Naive thymus-derived CD8-positive, alpha-beta T cell (primary cell): Measurements from ENCODE around the gene ESPN. TPM values are rescaled to one million over a fixed set of nuclear protein-coding genes. Genes with fewer than 3 reads are reported as not detected.

ENCODE experiments used
- ATAC-seq, 2 donors: fragments of 150-1000 bp; cut with Tn5 transposase in 1 of 2; sonication (Bioruptor Pico), chemical (Tn5 transposase) in 1 of 2; 1 replicate in 1 of 2; 2 replicates in 1 of 2; pipeline ENCODE4 v1.10.0; 2021; ENCODE audit warnings: mild to moderate bottlenecking in 2 of 2, moderate library complexity in 2 of 2
- POLR2A ChIA-PET: fragments of 350-600 bp; sonication (Branson Sonifier 250); formaldehyde crosslinking; loops from one replicate; lab custom pipeline; 2021; ENCODE audit warnings: antibody characterized with exemption; lab: Charles Lee
- DNase-seq, 10 donors: peaks; one replicate each; pipeline versions ENCODE4 v3.0.0 to v3.0.0-alpha.2; 2020 to 2022
- H3K27ac Mint-ChIP-seq, 10 donors: one replicate each; pipeline ENCODE4 v1.8.0; 2020 to 2022; ENCODE audit warnings: mild to moderate bottlenecking in 10 of 10, mixed read lengths in 10 of 10, moderate library complexity in 4 of 10, inconsistent platforms in 1 of 10
- H3K27me3 Mint-ChIP-seq, 5 donors: one replicate each; pipeline ENCODE4 v1.8.0; 2021 to 2022; ENCODE audit warnings: mixed read lengths in 5 of 5
- H3K36me3 Mint-ChIP-seq, 3 donors: one replicate each; pipeline ENCODE4 v1.8.0; 2020 to 2022; ENCODE audit warnings: mixed read lengths in 3 of 3, mild to moderate bottlenecking in 2 of 3, inconsistent platforms in 1 of 3
- H3K4me1 Mint-ChIP-seq, 4 donors: one replicate each; pipeline ENCODE4 v1.8.0; 2021 to 2022; ENCODE audit warnings: mixed read lengths in 4 of 4
- H3K4me3 Mint-ChIP-seq, 10 donors: one replicate each; pipeline ENCODE4 v1.8.0; 2020 to 2022; ENCODE audit warnings: mild to moderate bottlenecking in 10 of 10, mixed read lengths in 10 of 10, moderate library complexity in 6 of 10, inconsistent platforms in 1 of 10
- H3K9me3 Mint-ChIP-seq, 9 donors: one replicate each; pipeline ENCODE4 v1.8.0; 2020 to 2022; ENCODE audit warnings: mixed read lengths in 9 of 9, mild to moderate bottlenecking in 3 of 9, inconsistent platforms in 1 of 9, moderate library complexity in 1 of 9
- polyA plus RNA-seq, 3 donors: library from polyadenylated mRNA; unstranded; fragments of 300-500 nt; fragmentation: Illumina TruSeq; gene quantifications; one replicate each; pipeline ENCODE4 v1.2.3, GENCODE V29; 2021
- total RNA-seq, 8 experiments: library from RNA in 2 of 8; stranded (reverse) in 2 of 8; gene quantifications; one replicate each; pipeline ENCODE4 v1.2.3 and lab custom pipeline; 2021 to 2026

ESPN gene
- total RNA-seq: 1 to 10 TPM; 2.3 to 2.4 TPM
- under 1 TPM; 0.12 to 0.81 (median 0.15) TPM for polyA plus RNA-seq
- total RNA-seq (lab: John Stamatoyannopoulos, UW): 0.19 to 2.1 (median 1.2) reads per million in 6 experiments

DNA sequence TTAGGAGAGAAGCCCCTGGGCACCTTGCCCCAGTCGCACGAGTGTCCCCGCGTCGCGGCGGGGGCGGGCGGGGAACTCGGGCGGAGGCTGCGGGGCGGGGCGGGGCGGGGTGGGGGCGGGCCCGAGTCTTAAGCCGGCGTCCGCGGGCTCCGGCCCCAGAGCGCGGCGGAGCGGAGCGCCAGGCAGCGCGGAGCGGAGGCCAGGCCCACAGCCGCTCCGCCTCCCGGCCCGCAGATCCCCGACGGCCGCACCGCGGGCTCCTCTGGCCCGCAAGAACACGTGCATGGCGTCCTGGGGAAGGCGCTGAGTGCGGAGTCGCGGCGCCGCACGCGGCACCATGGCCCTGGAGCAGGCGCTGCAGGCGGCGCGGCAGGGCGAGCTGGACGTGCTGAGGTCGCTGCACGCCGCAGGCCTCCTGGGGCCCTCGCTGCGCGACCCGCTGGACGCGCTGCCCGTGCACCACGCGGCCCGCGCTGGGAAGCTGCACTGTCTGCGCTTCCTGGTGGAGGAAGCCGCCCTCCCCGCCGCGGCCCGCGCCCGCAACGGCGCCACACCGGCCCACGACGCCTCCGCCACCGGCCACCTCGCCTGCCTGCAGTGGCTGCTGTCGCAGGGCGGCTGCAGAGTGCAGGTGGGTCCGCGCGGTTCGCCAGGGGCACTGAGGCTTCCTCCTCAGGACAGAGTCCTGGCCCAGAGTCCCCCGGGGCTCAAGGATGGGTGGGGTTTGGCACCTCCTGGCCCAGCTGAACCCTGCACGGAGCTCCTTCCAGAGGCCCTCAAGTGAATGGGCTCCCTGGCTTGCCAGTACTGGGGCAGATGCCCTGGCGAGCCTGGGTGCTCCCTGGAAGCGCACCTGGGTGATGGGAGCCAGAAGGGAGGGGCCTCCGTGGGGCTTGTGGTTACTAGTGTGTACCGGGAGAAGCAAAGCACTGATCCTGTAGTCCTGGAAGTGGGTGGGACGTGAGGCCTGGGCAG lies at the start of gene ESPN:
Gene ESPN (plus strand): TSS at position 158 of the 975 bp plus-strand sequence. CDS start 180 bp downstream, at position 338.
- ATAC-seq: peak; percentile 21 to 37
- peak in 1 of 10 donors; percentile 15 for DNase-seq
- Mint-ChIP-seq H3K4me1 (peaks cover 9 to 20% (median 18%) of the 10 kb centered on the region in 4 donors), H3K27ac (peak within 1 kb of the TSS in 2 of 10 donors; percentile 38 to 70), H3K27me3 (peaks cover 7 to 68% (median 22%) of the 10 kb centered on the region in 5 donors), H3K36me3 (no peaks in the 10 kb centered on the region), H3K4me3 (peak within 1 kb of the TSS; percentile 52 to 81 (median 70)), H3K9me3 (no peaks in the 10 kb centered on the region)
- POLR2A ChIA-PET: interaction anchor here (0.8 kb wide), 2 partner anchors 41 to 68 kb away, joined by 3 read pairs; partner anchors contain the start of gene TNFRSF25

DNA sequence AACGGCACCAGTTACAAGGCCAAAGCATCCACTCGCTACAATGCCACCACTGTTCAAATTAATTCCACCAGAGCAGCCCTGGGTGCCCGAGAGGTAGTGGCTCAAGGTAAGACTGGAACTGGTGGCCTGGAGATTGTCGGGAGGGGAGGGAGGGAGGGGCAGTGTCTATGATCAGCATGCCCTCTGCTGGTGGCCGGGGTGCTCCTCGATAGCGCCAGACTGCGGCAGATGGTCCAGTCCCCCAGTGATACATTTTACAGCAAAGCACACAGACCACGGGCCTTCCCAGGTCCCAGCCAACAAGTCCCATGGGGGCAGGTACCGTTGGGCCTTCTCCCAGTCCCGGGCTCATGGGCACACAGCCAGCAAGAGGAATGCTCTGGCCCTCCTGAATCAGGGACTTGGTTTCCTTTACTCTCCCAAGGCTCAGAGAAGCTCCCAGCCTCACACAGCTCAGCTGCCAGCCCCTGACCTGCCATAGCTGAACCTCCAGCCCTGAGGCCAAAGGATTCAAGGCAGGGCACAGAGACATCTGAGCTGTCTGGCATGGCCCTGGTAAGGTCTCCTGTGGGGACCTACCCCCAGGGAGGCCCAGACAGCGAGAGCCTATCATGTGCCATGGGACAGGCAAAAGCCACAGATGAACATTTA lies 46.4 kb upstream of the ESPN start:
- POLR2A ChIA-PET: no interaction called here
- no peak for DNase-seq
- H3K27me3 Mint-ChIP-seq: no peaks in the 10 kb centered on the region
- no peak for ATAC-seq
- no peaks in the 10 kb centered on the region for H3K9me3 Mint-ChIP-seq
- peak overlapping the region in 1 of 10 donors; percentile 47 for H3K27ac Mint-ChIP-seq
- H3K36me3 Mint-ChIP-seq: no peaks in the 10 kb centered on the region
- peaks cover 0 to 10% (median 0%) of the 10 kb centered on the region in 4 donors for H3K4me1 Mint-ChIP-seq
- no peak overlapping the region for H3K4me3 Mint-ChIP-seq

GRCh38 chr1:6380037-6380436 lies 44.5 kb upstream of the ESPN start:
- DNase-seq: no peak
- no peaks in the 10 kb centered on the region for H3K27me3 Mint-ChIP-seq
- H3K27ac Mint-ChIP-seq: peak overlapping the region in 1 of 10 donors; percentile 70
- no peaks in the 10 kb centered on the region for H3K36me3 Mint-ChIP-seq
- no peak for ATAC-seq
- H3K9me3 Mint-ChIP-seq: no peaks in the 10 kb centered on the region
- no peak overlapping the region for H3K4me3 Mint-ChIP-seq
- POLR2A ChIA-PET: no interaction called here
- H3K4me1 Mint-ChIP-seq: peaks cover 0 to 4% (median 0%) of the 10 kb centered on the region in 4 donors

DNA sequence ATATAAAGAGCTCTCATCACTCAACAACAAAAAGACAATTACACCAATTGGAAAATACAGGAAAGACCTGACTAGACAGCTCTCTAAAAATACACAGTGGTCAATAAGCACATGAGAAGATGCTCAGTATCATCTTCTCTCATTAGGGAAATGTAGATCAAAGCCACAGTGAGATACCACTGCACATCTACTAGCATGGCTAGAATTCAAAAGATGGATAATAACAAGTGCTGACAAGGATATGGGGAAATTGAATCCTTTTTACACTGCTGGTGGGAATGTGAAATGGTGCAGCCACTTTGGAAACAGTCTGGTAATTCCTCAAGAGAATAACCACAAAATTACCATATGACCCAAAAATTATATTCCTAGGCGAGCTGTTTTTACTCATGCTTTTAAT lies 40.4 kb upstream of the ESPN start:
- no peaks in the 10 kb centered on the region for H3K9me3 Mint-ChIP-seq
- POLR2A ChIA-PET: interaction anchor here (0.6 to 1.4 kb wide), 2 partner anchors 10 to 20 kb away, joined by 3 read pairs; partner anchors contain the start of gene ACOT7
- H3K4me3 Mint-ChIP-seq: no peak overlapping the region
- no peaks in the 10 kb centered on the region for H3K27me3 Mint-ChIP-seq
- no peaks in the 10 kb centered on the region for H3K36me3 Mint-ChIP-seq
- no peak overlapping the region for H3K27ac Mint-ChIP-seq
- H3K4me1 Mint-ChIP-seq: peaks cover 0 to 2% (median 0%) of the 10 kb centered on the region in 4 donors
- ATAC-seq: no peak
- no peak for DNase-seq

DNA sequence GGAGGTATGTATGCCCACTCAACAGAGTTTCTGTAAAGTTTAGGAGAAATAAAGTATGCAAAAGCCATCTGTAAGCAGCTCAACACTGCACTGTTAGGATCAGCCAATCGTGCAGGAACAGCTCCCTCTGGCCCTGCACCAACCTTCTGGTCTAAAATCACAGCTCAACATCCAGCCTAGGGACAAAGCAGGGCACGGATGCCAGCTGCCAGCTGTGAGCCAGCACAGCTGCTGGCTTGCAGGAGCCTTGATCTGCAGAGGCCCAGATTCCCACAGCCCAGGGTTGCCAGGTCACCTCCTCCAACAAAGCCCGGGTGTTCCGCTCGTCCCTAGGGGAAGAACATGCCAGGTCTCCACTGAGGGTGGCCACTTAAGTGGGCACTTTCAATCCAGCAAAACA lies 39.6 kb upstream of the ESPN start:
- POLR2A ChIA-PET: interaction anchor here (1.4 kb wide), 1 partner anchor 9 kb away, joined by 3 read pairs; the partner anchor contains the start of gene ACOT7
- no peak for DNase-seq
- Mint-ChIP-seq H3K4me3 (no peak overlapping the region), H3K27me3 (no peaks in the 10 kb centered on the region), H3K9me3 (no peaks in the 10 kb centered on the region), H3K36me3 (no peaks in the 10 kb centered on the region), H3K27ac (no peak overlapping the region), H3K4me1 (peaks cover 0 to 2% (median 0%) of the 10 kb centered on the region in 4 donors)
- no peak for ATAC-seq

- H3K27ac Mint-ChIP-seq: no peak overlapping the region
- ATAC-seq (no peak), DNase-seq (no peak)
- H3K4me3 Mint-ChIP-seq: no peak overlapping the region
- H3K9me3 Mint-ChIP-seq: no peaks in the 10 kb centered on the region
- peaks cover 0 to 2% (median 0%) of the 10 kb centered on the region in 4 donors for H3K4me1 Mint-ChIP-seq
- POLR2A ChIA-PET: interaction anchor here (0.7 kb wide), 1 partner anchor 15 kb away, joined by 3 read pairs; no protein-coding TSS in a partner anchor
- H3K27me3 Mint-ChIP-seq: no peaks in the 10 kb centered on the region
- H3K36me3 Mint-ChIP-seq: no peaks in the 10 kb centered on the region
Measured at GRCh38 chr1:6385488-6386191, 38.9 kb upstream of the ESPN start.

- Mint-ChIP-seq H3K9me3 (no peaks in the 10 kb centered on the region), H3K36me3 (no peaks in the 10 kb centered on the region), H3K4me1 (peaks cover 0 to 3% (median 2%) of the 10 kb centered on the region in 4 donors), H3K27me3 (no peaks in the 10 kb centered on the region), H3K4me3 (no peak overlapping the region), H3K27ac (peak overlapping the region in 1 of 10 donors; percentile 37)
- no peak for DNase-seq
- no peak for ATAC-seq
- POLR2A ChIA-PET: interaction anchor here (0.7 kb wide), 1 partner anchor 14 kb away, joined by 3 read pairs; no protein-coding TSS in a partner anchor
Measured at GRCh38 chr1:6386371-6386949, 38.1 kb upstream of the ESPN start.

DNA sequence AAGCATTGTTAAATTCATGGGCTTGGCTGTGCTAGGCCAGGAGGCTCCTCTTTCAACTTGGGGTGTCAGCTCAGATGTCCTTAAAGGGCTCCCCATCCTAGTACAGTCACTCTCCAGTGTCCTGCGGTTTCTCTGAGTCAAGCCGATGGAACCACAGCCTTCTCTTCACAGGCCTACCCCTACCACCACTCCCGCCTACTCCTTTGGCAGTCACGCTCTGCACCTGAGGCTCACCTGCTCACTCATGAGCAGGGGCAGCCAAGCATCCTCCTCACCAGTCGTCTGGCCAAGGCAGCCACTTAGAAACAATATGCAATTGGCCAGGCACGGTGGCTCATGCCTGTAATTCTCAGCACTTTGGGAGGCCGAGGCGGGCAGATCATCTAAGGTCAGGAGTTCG lies 34.6 kb upstream of the ESPN start:
- Mint-ChIP-seq H3K4me3 (no peak overlapping the region), H3K9me3 (no peaks in the 10 kb centered on the region), H3K27me3 (no peaks in the 10 kb centered on the region), H3K4me1 (peaks cover 14 to 20% (median 18%) of the 10 kb centered on the region in 4 donors), H3K36me3 (no peaks in the 10 kb centered on the region), H3K27ac (peak overlapping the region in 1 of 10 donors; percentile 58)
- ATAC-seq (no peak), DNase-seq (no peak)
- POLR2A ChIA-PET: no interaction called here

DNA sequence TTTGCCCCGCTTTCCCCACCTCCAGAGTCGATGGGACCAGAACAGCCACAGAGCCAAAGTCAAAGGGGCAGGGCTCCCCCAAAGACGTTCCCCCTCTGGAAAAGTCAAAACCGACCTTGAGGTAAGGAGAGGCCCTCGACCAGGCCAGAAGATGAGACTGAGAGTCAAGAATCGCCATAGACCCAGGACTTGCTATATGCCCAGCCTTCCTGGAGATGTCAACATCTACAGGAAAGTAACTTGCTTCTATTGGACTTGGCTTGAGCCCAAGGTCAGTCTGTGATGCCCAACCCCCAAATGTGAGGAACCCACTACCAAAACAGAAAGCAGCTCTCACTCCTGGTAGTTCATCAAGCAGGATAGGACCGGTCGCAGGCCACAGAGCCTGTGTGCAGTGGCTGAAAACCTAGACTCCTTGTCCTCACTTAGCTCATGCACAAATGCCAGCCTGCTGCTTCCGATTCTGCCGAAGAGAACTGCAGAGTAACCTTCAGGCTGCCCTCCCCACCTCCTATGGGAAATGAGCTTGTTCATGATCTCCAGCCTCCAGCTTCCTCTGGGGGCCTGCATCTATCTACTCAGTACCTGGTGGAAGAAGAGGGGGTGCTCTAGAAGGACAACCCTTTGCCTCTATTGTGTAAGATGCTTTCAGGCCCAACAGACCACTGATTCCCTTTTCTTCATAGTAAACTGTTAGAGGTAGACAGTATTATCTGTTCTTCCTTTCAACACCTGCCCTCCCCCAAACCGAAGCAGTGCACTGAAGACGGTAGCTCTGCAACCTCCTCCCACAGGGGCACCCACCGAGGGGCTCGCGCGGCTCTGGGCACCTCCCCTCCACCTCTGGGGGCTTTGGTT lies 32.4 kb upstream of the ESPN start:
- ATAC-seq: no peak
- peak overlapping the region; percentile 44 to 88 (median 74) for H3K27ac Mint-ChIP-seq
- peaks cover 18 to 32% (median 27%) of the 10 kb centered on the region in 4 donors for H3K4me1 Mint-ChIP-seq
- H3K9me3 Mint-ChIP-seq: no peaks in the 10 kb centered on the region
- DNase-seq: peak in 3 of 10 donors; percentile 3 to 16 (median 15)
- H3K4me3 Mint-ChIP-seq: peak overlapping the region; percentile 64 to 80 (median 76)
- H3K27me3 Mint-ChIP-seq: no peaks in the 10 kb centered on the region
- POLR2A ChIA-PET: interaction anchor here (0.6 to 2.5 kb wide), 4 partner anchors 44 to 151 kb away, joined by 3 to 18 read pairs (median 9); no protein-coding TSS in a partner anchor
- H3K36me3 Mint-ChIP-seq: no peaks in the 10 kb centered on the region

DNA sequence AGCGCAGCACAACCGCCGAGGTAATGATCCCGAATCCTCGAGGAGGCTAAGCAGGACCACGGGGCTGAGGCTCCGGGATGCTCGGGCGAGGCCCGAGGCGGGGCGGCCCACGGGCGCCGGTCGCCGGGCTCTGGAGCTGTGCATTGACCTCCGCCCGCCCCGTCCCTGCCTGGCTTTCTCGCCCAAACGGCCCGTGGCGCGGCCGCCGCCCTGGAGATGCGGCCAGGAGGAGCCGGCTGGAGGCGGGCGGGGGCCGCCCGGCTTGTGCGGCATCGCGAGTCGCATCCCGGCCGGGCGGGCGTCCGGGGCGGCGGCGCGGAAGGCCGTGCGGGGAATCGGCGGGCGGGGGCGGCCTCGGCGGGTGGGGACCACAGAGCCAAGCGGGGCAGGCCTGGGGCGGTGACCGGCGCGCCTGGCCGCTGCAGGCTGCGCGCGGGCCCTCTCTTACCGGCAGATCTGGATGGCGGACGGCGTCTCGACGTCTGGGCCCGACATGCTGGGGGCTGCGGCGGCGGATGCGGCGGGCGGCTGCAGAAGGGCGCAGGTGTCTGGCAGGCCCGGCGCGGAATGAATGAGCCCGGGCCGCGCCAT lies 31.7 kb upstream of the ESPN start:
- Mint-ChIP-seq H3K27me3 (no peaks in the 10 kb centered on the region), H3K4me3 (peak overlapping the region; percentile 73 to 90 (median 85)), H3K27ac (peak overlapping the region in 7 of 10 donors; percentile 72 to 94 (median 87)), H3K4me1 (peaks cover 18 to 34% (median 27%) of the 10 kb centered on the region in 4 donors), H3K36me3 (no peaks in the 10 kb centered on the region), H3K9me3 (no peaks in the 10 kb centered on the region)
- POLR2A ChIA-PET: interaction anchor here (0.6 to 2.5 kb wide), 8 partner anchors 8 to 158 kb away, joined by 3 to 18 read pairs (median 4); partner anchors contain the start of genes ICMT and TNFRSF25
- no peak for DNase-seq
- ATAC-seq: no peak
